Fibroblast of peridontal ligament (primary cell): ENCODE measurements around the gene RGS10.
A peak's percentile ranks its signal among the peaks of the same experiment; 100 is the strongest.
"Not testable (repeated sequence)": the region's sequence is repeated elsewhere in the genome, so short reads cannot be mapped to it uniquely, and the experiment has no call there.

Source experiments
- DNase-seq: peaks from one replicate; pipeline ENCODE4 v3.0.0-alpha.2; 2010; ENCODE audit errors: extremely low read depth

Gene RGS10

GRCh38 chr10:119542357-119542987, at the start of gene RGS10:
Gene RGS10 (minus strand): TSS chr10:119542719. CDS start chr10:119542638, 81 bp downstream.
- peak; percentile 69 for DNase-seq

GRCh38 chr10:119588071-119588470, 45.6 kb upstream of the RGS10 start:
- no peak for DNase-seq

- DNase-seq, result no peak
Observed at GRCh38 chr10:119578355-119578754, 35.8 kb upstream of the RGS10 start.

GRCh38 chr10:119575991-119576390, 33.5 kb upstream of the RGS10 start:
- DNase-seq, result no peak

- DNase-seq, result peak; percentile 54
Observed at GRCh38 chr10:119575506-119575905, 33.0 kb upstream of the RGS10 start.

- DNase-seq, result no peak
Observed at GRCh38 chr10:119567978-119568377, 25.5 kb upstream of the RGS10 start.

GRCh38 chr10:119562097-119562496, 19.6 kb upstream of the RGS10 start:
- DNase-seq, result no peak

- DNase-seq, result not testable (repeated sequence)
Observed at GRCh38 chr10:119559511-119559910, 17.0 kb upstream of the RGS10 start.

- not testable (repeated sequence) for DNase-seq
Observed at GRCh38 chr10:119556081-119556480, 13.6 kb upstream of the RGS10 start.

- no peak for DNase-seq
Observed at GRCh38 chr10:119555178-119555784, 12.8 kb upstream of the RGS10 start.

- DNase-seq, result no peak
Observed at GRCh38 chr10:119550827-119551226, 8.3 kb upstream of the RGS10 start.

- no peak for DNase-seq
Observed at GRCh38 chr10:119549247-119549999, 6.9 kb upstream of the RGS10 start.

GRCh38 chr10:119546009-119546408, 3.5 kb upstream of the RGS10 start:
- no peak for DNase-seq

- DNase-seq, result no peak
Observed at GRCh38 chr10:119545310-119545709, 2.8 kb upstream of the RGS10 start.

- DNase-seq, result peak; percentile 84
Observed at GRCh38 chr10:119543814-119544642, 1.5 kb upstream of the RGS10 start.

GRCh38 chr10:119542988-119543813, 682 bp upstream of the RGS10 start:
- DNase-seq, result peak; percentile 46

GRCh38 chr10:119541459-119542356, 811 bp downstream of the RGS10 start:
- DNase-seq, result peak; percentile 19

GRCh38 chr10:119541046-119541445, 1.5 kb downstream of the RGS10 start:
- DNase-seq, result peak; percentile 62

GRCh38 chr10:119540038-119540437, 2.5 kb downstream of the RGS10 start:
- no peak for DNase-seq

- no peak for DNase-seq
Observed at GRCh38 chr10:119539359-119539825, 3.1 kb downstream of the RGS10 start.
